PC-3 (cell line): ENCODE measurements around the gene DOK7. TPM values are rescaled to one million over a fixed set of nuclear protein-coding genes. Genes with fewer than 3 reads are reported as not detected.
A peak's percentile ranks its signal among the peaks of the same experiment; 100 is the strongest.

ENCODE experiments used
- ATAC-seq: fragments of 200-7000 bp; cut with Tn5 transposase; 2 replicates; pipeline ENCODE4 v1.9.1; 2020; ENCODE audit warnings: mild to moderate bottlenecking, moderate library complexity
- BruUV-seq: library from RNA; stranded (reverse); fragments of 400-500 nt; replicated peaks from 2 replicates; lab custom pipeline; 2021; lab: Mats Ljungman, UMichigan
- CTCF ChIA-PET: fragments of 300-600 bp; sonication (Branson Sonifier 250); formaldehyde crosslinking; loops from one replicate; lab custom pipeline; 2022; ENCODE audit warnings: antibody characterized with exemption; lab: Charles Lee
- POLR2A ChIA-PET: fragments of 300-600 bp; sonication (Branson Sonifier 250); formaldehyde crosslinking; loops from one replicate; lab custom pipeline; 2022; ENCODE audit warnings: antibody characterized with exemption; ENCODE audit not compliant: unreplicated experiment; lab: Charles Lee
- DNase-seq: peaks from one replicate; pipeline ENCODE4 v3.0.0-alpha.2; 2015
- H2AFZ ChIP-seq: fragments of 300-600 bp; sonication (generic); 2 replicates; pipeline ENCODE4 v1.6.0; 2016; ENCODE audit warnings: antibody characterized with exemption, low read length
- H3F3A ChIP-seq: fragments of 300-600 bp; sonication (generic); one replicate; pipeline ENCODE4 v1.6.0; 2017; ENCODE audit warnings: antibody characterized with exemption, low read length, control low read depth, mild to moderate bottlenecking; ENCODE audit not compliant: unreplicated experiment
- H3K27ac ChIP-seq: fragments of 300-600 bp; sonication (generic); 2 replicates; pipeline ENCODE4 v1.5.1; 2016; ENCODE audit warnings: mild to moderate bottlenecking, low read length
- H3K27me3 ChIP-seq: fragments of 300-600 bp; sonication (generic); 2 replicates; pipeline ENCODE4 v1.6.1; 2016; ENCODE audit warnings: low read length, mixed read lengths
- H3K36me3 ChIP-seq: fragments of 300-600 bp; sonication (generic); 2 replicates; pipeline ENCODE4 v1.6.1; 2016; ENCODE audit warnings: low read depth, mixed run types, low read length, mixed read lengths
- H3K4me1 ChIP-seq: fragments of 300-600 bp; sonication (generic); 2 replicates; pipeline ENCODE4 v1.5.1; 2016; ENCODE audit warnings: low read length; ENCODE audit not compliant: insufficient read depth
- H3K4me2 ChIP-seq: fragments of 300-600 bp; sonication (generic); 2 replicates; pipeline ENCODE4 v1.6.0; 2016; ENCODE audit warnings: low read length
- H3K4me3 ChIP-seq: fragments of 300-600 bp; sonication (generic); 2 replicates; pipeline ENCODE4 v1.5.1; 2016; ENCODE audit warnings: mild to moderate bottlenecking, low read length, mixed read lengths
- H3K79me2 ChIP-seq: fragments of 300-600 bp; sonication (generic); 2 replicates; pipeline ENCODE4 v1.6.1; 2017; ENCODE audit warnings: low read length, mixed read lengths
- H3K9ac ChIP-seq: fragments of 300-600 bp; sonication (generic); 2 replicates; pipeline ENCODE4 v1.6.0; 2016; ENCODE audit warnings: mild to moderate bottlenecking, low read length
- H3K9me2 ChIP-seq: fragments of 300-600 bp; sonication (generic); replicated peaks from 2 replicates; pipeline ENCODE4 v1.6.1; 2016; ENCODE audit warnings: mixed run types, low read length, mixed read lengths
- H3K9me3 ChIP-seq: fragments of 300-600 bp; sonication (generic); 2 replicates; pipeline ENCODE4 v1.6.1; 2016; ENCODE audit warnings: low read length, mixed read lengths
- H4K20me1 ChIP-seq: fragments of 300-600 bp; sonication (generic); 2 replicates; pipeline ENCODE4 v1.6.1; 2016; ENCODE audit warnings: low read length, mixed read lengths
- CTCF ChIP-seq: fragments of 300-600 bp; sonication (generic); conservative IDR thresholded peaks from 2 replicates; pipeline ENCODE4 v1.5.1; 2017; ENCODE audit warnings: antibody characterized with exemption, low read depth, mild to moderate bottlenecking, low read length
- EZH2 ChIP-seq: fragments of 300-600 bp; sonication (generic); IDR thresholded peaks from one replicate; pipeline ENCODE4 v1.6.1; 2017; ENCODE audit warnings: antibody characterized with exemption, mild to moderate bottlenecking, low read length; ENCODE audit not compliant: unreplicated experiment
- EZH2phosphoT487 ChIP-seq: fragments of 300-600 bp; sonication (generic); IDR thresholded peaks from 2 replicates; pipeline ENCODE4 v1.6.1; 2018; ENCODE audit warnings: mild to moderate bottlenecking, antibody characterized with exemption, low read length, borderline replicate concordance
- intact Hi-C: fragments of 100-400 bp; cut with micrococcal nuclease; formaldehyde crosslinking; loops from 2 replicates; pipeline ENCODE4 v1.9.0; 2023
- total RNA-seq: library from RNA; depleted of rRNA; stranded (reverse); fragments of >200 nt; gene quantifications from 2 replicates; pipeline ENCODE4 v1.2.3, GENCODE V29; 2014

Gene DOK7
- total RNA-seq, 1 experiment from 2014 or later, result 2.5 TPM

DNA sequence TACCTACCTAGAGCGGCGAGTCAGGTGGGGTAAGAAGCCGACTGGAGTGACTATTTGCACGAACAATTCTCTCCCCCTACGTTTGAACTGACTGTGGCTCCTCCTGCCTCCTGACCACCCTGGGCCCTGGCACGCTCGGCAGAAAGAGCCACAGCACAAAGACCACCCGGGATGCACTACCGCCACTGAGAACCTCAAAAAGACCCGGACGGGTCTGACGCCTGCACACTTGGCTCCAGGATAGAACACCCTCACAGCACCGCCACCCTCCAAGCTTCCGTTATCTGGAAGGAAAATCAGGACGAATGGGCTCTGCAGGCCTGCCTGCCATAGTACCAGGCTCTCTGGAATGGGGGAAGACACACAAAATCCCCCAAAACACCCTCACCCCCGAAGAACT lies 66.9 kb downstream of the DOK7 start:
- ChIA-PET POLR2A (no interaction called here), CTCF (no interaction called here)
- Histone ChIP-seq H3K79me2 (peaks cover 44% of the 10 kb centered on the region), H3K4me3 (peak overlapping the region; percentile 79), H3K9me2 (no peaks in the 10 kb centered on the region), H3K9me3 (no peaks in the 10 kb centered on the region), H3K27me3 (no peaks in the 10 kb centered on the region), H3K36me3 (no peaks in the 10 kb centered on the region; the same call in 1 of the 2 replicates), H3K4me2 (peak overlapping the region; percentile 99), H3K4me1 (peaks cover 8% of the 10 kb centered on the region; the same call in 1 of the 2 replicates), H3F3A (no peaks in the 10 kb centered on the region), H3K27ac (no peak overlapping the region), H2AFZ (no peak overlapping the region), H3K9ac (no peak overlapping the region), H4K20me1 (peaks cover 17% of the 10 kb centered on the region; the same call in 1 of the 2 replicates)
- DNase-seq, result no peak
- intact Hi-C loops, result loop anchor here (5.0 kb wide), 1 partner anchor 427 kb away; no protein-coding TSS in a partner anchor
- no peak for TF ChIP-seq CTCF
- no peak for TF ChIP-seq EZH2
- no peak for TF ChIP-seq EZH2phosphoT487
- BruUV-seq, result no TSS peak
- no peak for ATAC-seq

DNA sequence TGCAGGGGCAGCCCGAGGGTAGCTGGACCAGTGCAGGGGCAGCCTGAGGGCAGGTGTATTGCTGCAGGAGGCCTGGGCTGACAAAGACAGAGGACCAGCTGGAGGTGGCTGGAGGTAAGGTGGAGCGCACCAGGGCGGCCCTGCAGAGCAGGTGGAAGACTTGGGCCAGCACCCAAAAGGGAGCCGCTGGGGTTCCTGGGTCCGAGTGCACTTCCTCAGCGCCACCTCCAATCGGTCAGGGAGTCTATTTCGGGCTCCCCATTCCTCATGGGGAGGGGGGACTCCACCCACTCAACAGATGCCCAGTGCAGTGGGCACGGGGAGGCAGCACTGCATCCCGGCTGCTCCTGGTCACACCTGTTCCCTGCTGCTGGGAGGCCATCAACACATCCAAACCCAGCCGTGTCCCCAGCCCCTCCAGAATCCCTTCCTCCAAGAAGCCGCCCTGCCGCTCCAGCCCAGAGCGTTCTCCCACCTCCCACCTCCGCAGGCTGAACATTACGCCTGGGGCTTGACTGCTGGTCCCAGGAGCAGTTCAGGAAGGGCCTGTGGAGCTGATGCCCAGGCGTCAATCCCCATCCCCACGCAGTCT lies 67.7 kb downstream of the DOK7 start:
- Histone ChIP-seq H2AFZ (no peak overlapping the region), H3K4me2 (peak overlapping the region; percentile 99), H3K9me3 (no peaks in the 10 kb centered on the region), H3K9me2 (no peaks in the 10 kb centered on the region), H3K27ac (no peak overlapping the region), H3K4me3 (peak overlapping the region; percentile 79), H3F3A (no peaks in the 10 kb centered on the region), H3K9ac (peak overlapping the region; percentile 76; the same call in 1 of the 2 replicates), H3K27me3 (no peaks in the 10 kb centered on the region), H3K4me1 (peaks cover 8% of the 10 kb centered on the region; the same call in 1 of the 2 replicates), H3K36me3 (no peaks in the 10 kb centered on the region; the same call in 1 of the 2 replicates), H3K79me2 (peaks cover 44% of the 10 kb centered on the region), H4K20me1 (peaks cover 17% of the 10 kb centered on the region; the same call in 1 of the 2 replicates)
- ATAC-seq (no peak), DNase-seq (no peak)
- no TSS peak for BruUV-seq
- intact Hi-C loops, result loop anchor here (5.0 kb wide), 1 partner anchor 427 kb away; no protein-coding TSS in a partner anchor
- POLR2A ChIA-PET, result no interaction called here
- no peak for TF ChIP-seq CTCF
- no peak for TF ChIP-seq EZH2phosphoT487
- TF ChIP-seq EZH2, result no peak
- CTCF ChIA-PET, result no interaction called here
